ENCODE results near the gene KCNK16.

DNA sequence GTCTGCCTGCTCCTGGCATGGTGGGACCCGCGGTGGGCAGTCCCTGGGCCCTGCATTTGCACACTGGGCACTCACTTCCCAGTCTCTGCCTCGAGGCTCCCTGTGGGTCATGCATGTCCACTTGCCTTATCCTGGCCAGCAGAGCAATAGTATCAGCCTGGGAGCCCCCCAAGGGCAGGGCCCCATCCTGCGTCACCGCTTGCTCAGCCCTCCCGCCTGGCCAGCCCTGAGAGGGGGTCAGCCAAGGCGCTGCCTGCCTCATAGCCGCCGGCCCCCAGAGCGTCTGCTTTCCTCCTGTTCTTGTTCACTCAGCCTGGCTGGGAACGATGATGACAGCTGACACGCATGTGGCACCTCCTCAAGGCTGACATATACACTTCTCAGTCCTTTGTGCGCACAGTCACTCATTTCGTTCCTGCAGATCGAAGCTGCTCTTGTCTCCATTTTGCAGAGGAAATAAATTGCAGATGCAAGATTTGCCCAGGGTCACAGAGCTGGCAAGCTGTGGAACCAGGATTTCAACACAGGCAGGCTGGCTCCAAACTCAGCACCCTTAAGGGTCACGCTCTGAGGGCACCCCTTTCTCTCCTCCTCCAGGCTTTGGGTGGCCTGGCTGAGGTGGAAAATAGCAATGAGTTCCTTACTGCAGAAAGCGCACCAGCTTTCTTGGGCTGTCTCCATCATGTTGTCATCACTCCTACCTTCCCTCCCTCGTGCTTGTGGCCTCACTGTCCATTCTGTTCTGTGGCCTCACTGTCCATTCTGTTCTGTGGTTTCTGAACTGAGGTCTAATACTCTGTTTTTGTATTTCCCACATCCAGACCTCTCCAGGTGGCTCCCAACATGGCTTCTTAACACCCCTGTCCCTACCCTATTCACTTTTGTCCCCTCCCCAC lies 25.5 kb downstream of the KCNK16 start:
- TF ChIP-seq CTCF (IDR thresholded peaks at IDR 0.05) (no peak), POLR2A (IDR thresholded peaks at IDR 0.05) (no peak)
